ENCODE data around the gene UGT2A3.
A peak's percentile ranks its signal among the peaks of the same experiment; 100 is the strongest.

The UGT2A3 gene

DNA sequence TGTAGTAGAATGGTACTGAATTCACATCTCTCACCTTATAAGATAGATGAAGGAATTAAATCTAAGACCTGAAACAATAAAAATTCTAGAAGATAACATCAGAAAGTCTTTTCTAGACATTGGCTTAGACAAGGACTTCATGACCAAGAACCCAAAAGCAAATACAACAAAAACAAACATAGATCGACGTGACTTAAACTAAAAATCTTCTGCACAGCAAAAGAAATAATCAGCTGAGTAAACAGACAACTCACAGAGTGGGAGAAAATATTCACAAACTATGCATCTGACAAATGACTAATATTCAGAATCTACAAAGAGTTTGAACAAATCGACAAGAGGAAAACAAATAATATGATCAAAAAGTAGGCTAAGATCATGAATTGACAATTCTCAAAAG lies 38.8 kb downstream of the UGT2A3 start:
- DNase-seq (ENCODE audit: low read depth, low spot score): no peak

DNA sequence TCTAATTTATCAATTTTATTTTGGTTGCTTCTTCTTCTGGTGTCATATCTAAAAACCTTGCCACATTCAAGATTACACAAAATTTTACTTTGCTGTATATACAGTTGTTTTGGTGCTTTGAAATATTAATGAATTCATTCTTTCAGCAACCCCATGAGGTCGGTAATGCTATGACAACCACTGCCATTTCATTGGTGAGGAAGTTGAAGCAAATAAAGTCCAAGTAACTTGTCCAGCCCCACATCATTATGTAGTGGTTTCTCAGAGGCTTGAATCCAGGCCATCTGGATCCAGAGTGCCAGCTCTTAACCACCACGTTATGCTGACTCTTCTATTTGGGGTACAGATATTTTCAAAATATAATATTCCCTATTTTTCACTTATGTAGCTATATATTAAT lies 42.2 kb downstream of the UGT2A3 start:
- DNase-seq (ENCODE audit: low read depth, low spot score): no peak

DNA sequence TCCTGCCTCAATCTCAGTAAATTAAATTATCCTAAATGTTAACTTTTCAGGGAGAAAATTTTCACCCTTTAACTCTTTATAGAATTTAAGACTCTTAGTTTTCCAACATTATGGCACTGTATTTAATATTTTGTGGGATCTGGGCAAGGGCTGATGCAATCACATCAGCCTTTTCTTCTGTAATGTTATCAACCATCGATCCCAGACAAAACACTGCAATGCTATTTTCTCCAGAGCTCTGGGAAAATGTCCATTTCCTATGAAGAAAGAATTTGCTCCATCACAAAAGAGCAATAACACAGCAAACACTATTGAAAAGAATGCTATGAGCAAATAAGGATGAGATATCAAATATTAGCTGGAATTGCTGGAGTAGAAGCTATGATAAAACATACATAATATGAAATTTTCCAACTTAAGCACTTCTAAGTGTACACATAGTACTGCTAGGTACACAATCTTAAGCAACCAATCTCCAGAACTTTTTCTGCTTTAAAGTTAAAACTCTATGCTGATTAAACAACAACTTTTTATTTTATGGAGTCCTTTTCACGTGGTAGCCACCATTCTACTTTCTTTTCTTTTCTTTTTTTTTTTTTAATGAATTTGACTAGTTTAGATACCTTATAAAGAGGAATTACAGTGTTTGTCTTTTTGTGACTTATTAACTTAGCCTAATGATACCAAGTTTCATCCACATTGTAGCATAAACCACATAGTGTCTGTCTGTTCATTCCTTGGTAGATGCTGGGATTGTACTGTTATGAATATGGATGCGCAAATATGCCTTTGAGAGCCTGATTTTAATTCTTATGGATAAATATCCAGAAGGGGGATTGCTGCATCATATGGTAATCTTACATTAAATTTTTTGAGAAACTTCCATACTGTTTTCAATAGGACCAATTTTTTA lies 43.6 kb downstream of the UGT2A3 start:
- DNase-seq (ENCODE audit: low read depth, low spot score): no peak

DNA sequence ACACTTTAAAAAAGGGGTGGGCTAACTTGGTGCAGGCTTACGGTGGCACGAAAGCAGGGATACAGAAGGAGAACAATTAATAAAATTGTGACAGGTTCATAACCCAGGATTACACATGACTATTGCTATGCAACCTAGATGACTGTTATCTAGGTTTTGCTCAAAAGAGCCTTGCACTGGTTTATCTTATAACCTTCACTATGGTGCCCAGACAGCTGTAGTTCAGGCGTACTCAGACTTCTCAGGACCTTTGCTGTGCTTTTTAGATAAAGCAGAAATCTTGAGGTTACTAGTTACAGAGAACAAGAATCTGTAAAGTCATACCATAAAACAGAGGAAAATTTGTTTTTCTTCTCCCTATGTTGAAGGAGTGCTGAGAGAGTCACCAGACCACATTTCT lies 44.4 kb downstream of the UGT2A3 start:
- DNase-seq (ENCODE audit: low read depth, low spot score): no peak

DNA sequence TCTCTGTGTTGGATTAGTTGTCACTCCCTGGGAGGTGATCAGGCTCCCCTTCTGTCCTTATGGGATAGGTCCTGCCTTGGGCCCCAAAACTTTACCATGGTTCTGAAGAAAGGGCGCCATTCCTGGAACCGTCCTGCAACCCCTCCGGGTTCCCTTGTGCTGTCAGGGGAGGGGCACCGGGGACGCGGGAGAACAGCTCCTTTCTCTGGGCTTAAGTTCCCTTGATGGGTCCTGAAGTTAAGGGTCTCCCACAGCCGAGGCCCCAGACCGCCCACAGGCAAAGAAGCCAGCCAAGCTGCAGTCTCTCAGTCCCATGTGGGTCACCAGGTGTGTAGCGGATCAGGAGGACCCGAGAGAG lies 44.8 kb downstream of the UGT2A3 start:
- DNase-seq (ENCODE audit: low read depth, low spot score): no peak

DNA sequence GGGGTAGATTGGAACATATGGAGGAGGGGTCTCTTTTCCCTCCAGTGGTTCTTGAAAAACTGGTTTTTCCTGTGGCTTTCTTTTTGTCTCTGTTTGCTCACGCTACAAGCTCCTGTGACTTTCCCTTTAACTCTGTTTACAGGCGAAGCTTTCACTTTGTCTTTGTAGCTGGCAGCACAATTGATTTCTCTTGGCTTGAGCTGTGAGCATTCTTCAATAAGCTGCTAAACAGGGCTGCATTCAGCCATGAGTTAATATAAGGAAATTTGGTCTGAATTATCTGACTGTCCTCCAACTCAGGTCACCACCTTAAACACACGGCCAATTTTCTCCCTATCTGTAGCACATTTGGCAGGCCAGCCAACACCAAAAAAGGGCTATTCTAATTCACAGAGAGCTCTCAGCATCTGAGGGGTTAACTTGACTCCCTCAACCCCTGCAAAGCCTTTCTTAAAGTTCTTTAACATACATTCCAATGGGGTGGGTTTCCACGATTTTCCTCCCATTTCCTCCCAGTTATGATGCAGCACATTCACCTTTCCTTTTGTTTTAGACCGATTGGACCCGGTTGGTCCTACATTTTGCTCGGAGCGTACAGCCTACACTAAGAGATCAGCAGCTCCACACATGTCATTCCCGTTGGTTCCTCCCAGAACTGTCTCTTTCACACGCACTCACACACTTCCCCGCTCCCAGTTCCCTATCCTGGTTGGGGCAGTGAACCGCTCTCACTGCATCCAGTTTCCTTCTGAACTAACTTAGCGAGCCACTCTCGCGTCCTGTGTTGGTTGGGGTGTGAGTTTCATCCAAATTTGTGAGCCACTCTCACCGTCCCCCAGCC lies 45.4 kb downstream of the UGT2A3 start:
- peak; percentile 88 for DNase-seq (ENCODE audit: low read depth, low spot score)

DNA sequence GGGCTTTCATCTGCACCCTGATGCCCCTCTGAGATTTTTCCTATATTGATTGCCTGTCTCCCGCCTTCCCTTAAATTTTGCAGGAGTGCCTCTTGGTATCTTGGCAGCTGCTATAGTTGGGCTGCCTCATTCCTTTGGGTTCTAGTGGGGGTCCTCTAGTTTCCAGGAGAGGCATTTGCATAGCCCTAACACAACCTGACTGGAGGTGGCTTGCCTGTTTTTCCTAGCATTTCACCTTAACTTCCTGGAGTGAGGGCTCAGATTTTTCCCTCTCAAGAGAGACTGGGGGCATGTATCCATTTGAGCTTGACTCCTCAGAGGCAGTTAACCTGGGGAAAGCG lies 46.0 kb downstream of the UGT2A3 start:
- DNase-seq (ENCODE audit: low read depth, low spot score): no peak

DNA sequence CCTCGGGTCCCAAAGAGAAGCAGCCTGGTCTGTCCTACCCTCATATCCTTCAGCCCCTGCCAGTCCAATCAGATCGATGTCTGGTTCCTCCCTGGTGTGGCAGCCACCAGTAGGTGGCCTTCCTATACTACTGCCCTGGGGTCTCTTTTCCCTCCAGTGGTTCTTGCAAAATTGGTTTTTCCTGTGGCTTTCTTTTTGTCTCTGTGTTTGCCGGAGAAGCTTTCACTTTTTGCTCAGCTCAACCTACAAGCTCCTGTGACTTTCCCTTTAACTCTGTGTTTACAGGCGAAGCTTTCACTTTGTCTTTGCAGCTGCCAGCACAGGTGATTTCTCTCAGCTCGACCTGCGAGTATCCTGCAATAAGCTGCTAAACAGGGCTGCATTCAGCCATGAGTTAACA lies 46.8 kb downstream of the UGT2A3 start:
- peak; percentile 81 for DNase-seq (ENCODE audit: low read depth, low spot score)

DNA sequence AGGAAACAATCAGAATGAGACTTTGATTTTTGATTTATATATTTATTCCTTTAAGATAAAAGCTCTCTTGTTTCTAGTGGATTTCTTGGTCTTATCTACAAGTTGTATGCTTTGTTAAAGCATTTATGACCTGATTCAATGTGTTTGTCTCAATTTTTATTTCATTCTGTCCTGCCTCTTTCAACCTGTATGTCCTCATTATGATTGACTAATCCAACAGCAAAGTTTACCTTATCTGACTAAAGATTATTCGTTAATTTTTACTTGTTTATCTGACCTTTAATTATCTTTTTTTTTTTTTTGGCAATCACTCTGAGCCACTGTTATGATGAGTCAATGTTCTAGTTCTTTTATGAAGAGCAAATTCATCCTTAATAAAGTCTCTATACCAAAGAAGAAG lies 54.9 kb downstream of the UGT2A3 start:
- no peak for DNase-seq (ENCODE audit: low read depth, low spot score)

DNA sequence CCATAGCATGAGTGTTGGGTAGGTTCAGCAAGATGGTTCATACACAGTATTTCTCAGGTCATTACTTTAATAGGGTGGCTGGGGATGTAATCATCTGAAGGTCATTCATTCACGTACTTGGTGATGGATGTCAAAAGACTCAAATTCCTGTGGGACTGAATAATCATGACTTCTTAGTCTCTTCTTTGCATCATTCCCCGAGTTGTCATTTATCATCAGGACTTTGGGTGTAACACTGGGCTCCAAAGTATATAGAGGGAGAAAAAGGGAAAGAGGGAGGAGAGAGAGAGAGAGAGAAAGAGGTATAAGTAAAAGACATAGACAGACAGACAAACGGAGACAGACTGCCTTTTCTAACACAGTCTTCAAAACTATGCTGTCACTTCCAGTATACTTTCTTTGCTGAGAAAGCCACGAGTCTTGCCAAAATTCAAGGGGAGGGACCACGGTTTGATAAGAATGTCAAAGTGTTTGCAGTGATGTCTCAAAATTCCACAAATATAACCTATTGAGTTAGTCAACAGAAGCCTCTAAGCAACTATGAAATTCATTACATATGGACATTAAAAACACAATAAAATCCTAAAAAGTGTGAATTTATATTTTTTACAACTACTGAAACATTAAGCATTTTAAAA lies 55.9 kb downstream of the UGT2A3 start:
- DNase-seq (ENCODE audit: low read depth, low spot score): no peak

DNA sequence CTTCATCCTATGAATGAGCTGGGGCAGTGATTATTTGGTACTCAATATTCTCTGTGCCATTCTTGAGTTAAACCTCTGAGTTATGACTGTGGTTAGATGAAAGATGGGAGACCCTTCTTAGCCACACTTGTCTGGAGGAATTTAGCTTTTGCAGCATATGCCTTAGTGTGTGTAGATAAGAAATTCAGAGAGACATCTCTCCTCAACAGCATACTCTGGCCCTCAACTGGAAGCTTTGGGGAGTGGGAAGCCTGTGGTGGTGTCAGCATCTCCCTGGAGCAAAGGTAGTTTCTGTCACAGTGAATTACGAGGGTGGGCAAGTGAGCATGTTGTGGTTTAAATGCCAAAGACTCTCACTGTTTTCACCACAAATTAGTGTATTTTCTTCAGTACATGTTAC lies 58.7 kb downstream of the UGT2A3 start:
- DNase-seq (ENCODE audit: low read depth, low spot score): no peak

DNA sequence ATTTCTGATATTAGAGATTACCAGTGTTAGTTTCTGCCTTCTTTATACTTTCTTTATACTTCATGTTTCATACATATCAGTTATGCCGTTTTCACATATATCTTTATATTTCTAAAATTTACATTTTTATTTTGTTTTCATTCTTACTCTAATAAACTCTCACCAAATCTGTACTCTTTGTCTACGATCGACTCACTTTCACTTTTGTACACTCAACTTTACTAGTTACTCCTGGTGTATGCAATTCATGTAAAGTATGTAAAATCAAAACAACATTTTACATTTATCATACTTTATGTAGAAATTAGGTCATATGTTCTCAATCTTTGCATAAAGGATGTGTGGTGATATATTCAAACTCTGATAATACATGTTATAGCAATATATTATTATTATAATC lies 59.9 kb downstream of the UGT2A3 start:
- DNase-seq (ENCODE audit: low read depth, low spot score): no peak

DNA sequence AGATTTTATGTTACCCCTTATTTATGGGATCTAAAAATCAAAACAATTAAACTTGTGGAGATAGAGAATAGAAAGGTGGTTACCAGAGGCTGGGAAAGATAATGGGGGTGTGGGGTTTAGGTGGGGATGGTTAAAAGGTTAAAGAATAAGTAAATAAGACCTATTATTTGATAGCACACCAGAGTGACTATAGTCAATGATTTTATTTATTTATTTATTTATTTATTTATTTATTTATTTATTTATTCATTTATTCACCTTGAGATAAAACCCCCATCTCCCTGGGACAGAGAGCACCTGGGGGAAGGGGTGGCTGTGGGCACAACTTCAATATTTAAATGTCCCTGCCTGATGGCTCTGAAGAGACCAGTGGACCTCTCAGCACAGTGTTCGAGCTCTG lies 66.1 kb downstream of the UGT2A3 start:
- DNase-seq (ENCODE audit: low read depth, low spot score): no peak

DNA sequence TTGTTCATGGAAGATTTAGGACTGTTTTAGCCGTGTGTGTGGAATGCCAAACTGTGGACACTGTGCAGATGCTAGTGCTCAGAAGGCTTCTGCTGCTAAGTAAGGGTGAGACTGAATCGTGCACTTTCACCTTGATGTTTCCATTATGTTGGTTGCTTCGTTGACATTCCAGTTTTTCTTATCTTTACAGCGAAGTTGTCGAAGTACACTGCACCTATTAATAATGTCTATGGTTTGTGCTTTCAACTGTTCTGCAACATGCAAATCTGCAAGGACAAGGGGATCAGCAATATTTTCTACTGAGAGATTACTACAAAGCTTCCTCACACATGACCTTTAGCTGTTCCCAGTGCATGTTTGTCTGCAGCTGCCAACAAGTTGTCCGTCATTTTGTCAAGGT lies 67.7 kb downstream of the UGT2A3 start:
- DNase-seq (ENCODE audit: low read depth, low spot score): no peak

Data from ELF-1 (cell line).